GM20431 (cell line): ENCODE measurements around the gene POLD4.

Experiments used
- in situ Hi-C: fragments of 300-500 bp; cut with MseI, MboI; formaldehyde crosslinking; loops from one replicate; pipeline ENCODE4 v1.15.0; 2020; ENCODE audit warnings: low sequenced_read_pairs; ENCODE audit not compliant: unreplicated experiment

The POLD4 gene

DNA sequence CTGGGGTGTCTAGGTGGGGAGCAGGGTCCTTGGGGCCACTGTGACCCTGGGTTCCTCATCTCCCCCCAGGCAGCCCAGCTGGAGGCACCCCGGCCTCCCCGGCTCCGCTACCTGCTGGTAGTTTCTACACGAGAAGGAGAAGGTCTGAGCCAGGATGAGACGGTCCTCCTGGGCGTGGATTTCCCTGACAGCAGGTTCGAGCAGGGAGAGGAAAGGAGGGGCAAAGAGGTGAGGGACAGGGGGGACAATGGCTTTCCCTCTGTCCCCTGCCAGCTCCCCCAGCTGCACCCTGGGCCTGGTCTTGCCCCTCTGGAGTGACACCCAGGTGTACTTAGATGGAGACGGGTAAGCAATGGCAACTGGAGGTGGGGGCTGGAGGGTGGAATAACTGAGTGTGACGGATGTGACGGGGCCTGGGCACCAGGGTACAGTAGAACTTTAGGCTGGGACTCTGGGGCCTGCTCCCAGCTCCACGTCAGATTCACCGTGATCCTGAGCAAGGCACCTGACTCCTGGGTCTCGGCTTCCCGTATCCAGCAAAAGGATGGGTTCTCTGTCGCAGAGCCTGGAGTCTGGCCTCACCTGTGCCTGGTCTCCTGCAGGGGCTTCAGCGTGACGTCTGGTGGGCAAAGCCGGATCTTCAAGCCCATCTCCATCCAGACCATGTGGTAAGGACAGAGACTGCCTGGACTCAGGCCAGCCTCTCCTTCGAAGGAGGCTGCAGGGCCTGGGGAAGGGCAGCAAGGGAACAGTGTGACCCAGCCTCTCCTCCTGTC lies 46.4 kb downstream of the POLD4 start:
- in situ Hi-C loops = no loop called here

DNA sequence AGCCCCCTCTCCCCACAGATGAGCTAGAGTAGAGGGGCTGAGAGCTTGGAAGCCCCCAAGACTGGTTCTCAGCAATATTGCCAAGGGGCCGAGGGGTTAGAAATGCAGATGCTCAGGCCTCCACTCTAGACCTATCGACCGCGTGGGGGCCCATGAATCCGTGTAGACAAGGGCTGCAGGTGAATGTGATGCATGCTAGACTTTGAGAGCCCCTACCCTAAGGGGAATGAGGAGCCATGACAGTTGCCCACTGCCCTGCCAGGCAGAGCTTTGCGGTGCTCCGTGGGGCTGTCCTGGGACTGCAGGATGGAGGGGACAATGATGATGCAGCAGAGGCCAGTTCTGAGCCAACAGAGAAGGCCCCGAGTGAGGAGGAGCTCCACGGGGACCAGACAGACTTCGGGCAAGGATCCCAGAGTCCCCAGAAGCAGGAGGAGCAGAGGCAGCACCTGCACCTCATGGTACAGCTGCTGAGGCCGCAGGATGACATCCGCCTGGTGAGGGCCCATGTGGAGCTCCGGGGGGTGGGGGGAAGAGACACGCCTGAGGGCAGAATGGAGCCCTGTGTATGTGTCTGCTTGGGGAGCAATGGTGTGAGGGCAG lies 48.7 kb downstream of the POLD4 start:
- in situ Hi-C loops = no loop called here

DNA sequence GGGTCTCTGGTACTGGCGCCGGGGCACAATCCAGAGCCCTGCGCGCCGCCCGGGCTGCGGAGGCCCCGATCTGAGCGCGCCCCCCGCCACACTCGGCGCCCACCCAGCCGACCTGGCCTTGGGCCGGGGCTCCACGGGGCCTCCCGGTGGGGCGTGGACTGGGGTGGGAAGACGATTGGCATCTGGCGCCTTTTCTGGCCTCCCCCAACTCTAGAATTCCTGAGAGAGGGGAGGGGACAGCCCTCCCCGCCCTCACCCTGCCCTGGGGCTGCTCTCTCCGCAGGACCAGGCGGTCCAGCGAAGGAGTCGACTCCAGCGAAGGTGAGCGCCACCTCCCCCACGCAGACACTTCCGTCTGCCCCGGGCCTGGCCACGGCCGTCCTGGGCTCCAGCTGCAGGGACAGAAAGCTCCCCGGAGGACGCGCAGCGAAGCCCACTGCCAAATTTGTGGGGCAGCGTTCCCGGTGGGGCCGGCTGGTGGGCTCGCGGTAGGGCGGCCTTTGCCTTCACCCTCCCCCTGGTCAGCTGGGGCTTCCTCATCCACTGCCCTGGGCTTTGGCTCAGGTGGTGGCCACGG lies 49.4 kb downstream of the POLD4 start:
- in situ Hi-C loops = no loop called here

DNA sequence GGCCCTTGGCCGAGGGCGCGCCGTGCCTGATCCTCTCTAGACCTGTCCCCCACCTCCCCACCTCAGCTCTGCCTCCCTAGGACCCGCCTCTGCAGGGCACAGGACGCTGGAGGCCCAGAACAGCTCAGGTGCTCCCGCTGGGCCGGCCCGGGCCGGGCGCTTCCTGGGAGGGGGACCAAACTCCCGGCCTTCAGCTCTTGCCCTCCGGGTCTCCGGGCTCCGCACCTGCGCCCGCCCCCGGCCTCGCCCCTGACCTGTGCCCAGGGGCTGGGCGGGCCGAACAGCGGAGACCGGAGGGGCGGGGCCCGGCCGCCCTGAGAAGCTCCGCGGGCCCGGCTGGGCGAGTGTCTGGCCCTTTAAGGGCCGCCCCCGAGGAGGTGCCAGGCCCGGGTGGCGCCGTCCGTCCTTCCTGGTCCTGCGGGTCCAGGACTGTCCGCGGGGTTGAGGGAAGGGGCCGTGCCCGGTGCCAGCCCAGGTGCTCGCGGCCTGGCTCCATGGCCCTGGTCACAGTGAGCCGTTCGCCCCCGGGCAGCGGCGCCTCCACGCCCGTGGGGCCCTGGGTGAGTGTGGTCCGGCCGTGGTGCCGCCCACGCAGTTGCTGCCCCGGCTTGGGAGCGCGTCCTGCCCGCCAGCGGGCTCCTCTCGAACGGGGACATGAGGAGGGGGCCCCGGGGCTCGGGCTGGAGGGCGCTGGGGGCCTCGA lies 50.1 kb downstream of the POLD4 start, which contains the start of gene SSH3:
Gene SSH3, plus strand, starts transcription at position 399 of the 703 bp plus-strand sequence. Its CDS starts 96 bp downstream, at position 495.
- in situ Hi-C loops = no loop called here

DNA sequence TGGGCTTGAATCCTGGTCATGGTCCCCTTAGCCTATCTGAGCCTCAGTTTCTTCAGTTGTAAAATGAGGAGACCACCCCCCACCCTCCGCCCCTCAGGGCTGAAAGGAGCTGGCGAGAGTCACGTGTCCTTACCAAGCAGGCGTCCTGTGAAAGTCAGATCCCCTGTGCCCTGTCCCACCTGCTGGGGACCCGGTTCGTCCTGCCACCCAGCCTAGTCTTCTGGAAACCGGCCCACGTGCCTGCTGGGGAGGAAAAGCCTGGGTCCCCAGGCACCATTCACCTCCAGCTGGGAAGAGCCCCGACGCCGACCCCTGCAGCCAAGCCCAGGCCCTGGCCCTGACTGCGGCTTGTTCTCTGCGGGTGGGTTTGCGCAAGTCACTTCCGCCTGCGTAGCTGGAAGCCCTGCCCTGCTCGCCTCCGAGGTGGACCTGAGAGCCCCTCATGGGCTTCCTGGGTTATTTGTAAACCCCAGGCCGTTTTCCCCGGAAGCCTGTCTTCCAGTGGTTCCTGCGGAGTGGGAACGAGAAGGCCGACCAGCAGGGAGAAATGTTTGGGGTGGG lies 50.7 kb downstream of the POLD4 start:
- in situ Hi-C loops = no loop called here

DNA sequence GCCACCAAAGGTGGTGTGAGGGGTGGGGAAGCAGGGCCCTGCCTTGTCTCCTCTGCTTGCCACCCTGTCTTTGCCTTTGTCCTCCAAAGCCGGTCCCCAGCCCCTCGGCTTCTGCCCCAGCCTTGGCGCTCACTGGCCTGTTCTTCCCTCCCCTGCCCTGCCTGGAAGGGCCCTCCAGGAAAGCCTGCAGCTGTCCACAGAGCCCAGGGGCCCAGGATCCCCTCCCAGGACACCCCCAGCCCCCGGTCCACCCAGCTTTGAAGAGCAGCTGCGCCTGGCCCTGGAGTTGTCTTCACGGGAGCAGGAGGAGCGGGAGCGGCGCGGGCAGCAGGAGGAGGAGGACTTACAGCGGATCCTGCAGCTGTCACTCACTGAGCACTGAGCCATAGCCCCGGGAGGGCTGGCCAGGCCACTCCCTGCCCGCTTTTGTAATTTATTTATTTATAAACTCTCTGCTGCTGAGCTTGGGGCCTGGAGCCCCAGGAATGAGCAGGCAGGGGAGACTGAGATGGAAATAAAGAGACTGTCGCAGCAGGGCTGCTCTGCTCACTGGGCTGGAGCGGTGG lies 51.3 kb downstream of the POLD4 start:
- in situ Hi-C loops = no loop called here

DNA sequence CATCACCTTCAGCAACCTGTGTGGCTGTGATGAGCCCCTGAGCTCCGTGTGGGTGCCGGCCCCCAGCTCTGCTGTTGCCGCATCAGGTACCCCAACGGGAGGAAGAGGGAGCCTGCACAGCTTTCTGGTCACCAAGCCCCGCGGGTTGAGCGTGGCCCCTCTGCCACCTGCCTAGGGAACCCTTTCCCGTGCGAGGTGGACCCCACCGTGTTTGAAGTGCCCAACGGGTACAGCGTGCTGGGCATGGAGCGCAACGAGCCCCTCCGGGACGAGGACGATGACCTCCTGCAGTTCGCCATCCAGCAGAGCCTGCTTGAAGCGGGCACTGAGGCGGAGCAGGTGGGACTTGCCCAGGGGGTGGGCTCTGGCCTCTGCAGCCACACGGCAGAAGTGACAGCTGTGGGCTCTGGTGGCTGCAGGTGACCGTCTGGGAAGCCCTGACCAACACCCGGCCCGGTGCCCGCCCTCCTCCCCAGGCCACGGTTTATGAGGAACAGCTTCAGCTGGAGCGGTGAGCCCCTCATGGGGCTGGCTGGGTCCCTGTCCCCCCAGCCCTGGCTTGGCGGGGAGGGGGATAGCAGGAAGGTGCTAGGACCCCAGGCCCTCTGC lies 51.9 kb downstream of the POLD4 start:
- in situ Hi-C loops = no loop called here
